ENCODE measurements around the gene PDCD4. TPM values are rescaled to one million over a fixed set of nuclear protein-coding genes. Genes with fewer than 3 reads are reported as not detected.

Gene PDCD4
- total RNA-seq, 1 donor, result 35.8 TPM

DNA sequence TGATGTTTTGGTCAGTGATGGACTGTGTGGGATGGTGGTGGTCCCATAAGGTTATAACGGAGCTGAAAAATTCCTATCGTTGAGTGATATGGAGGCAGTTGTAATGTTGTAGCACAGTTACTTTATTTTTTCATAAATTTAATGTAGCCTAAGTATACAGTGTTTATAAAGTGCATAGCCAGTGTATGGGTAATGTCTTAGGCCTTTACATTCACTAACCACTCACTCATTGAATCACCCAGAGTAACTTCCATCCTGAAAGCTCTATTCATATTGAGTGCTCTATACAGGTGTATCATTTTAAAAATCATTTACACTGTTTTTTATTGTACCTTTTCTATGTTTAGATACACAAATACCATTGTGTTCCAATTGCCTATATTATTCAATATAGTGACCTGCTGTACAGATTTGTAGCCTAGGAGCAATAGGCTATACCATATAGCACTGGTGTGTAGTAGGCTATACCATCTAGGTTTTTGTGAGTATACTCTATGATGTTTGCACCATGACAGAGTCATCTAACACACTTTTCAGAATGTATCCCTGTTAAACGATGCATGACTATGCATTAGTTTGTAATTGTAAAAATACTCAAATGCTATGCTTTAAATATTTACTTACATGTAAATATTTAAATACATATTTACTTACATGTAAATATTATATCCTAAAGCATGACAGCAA, 21.0 kb downstream of the PDCD4 start:
- H3K4me3 ChIP-seq (ENCODE audit: low read depth, low read length), result no peak overlapping the region
- no peak for DNase-seq (ENCODE audit: low read depth)
- TF ChIP-seq, protein P1, sequence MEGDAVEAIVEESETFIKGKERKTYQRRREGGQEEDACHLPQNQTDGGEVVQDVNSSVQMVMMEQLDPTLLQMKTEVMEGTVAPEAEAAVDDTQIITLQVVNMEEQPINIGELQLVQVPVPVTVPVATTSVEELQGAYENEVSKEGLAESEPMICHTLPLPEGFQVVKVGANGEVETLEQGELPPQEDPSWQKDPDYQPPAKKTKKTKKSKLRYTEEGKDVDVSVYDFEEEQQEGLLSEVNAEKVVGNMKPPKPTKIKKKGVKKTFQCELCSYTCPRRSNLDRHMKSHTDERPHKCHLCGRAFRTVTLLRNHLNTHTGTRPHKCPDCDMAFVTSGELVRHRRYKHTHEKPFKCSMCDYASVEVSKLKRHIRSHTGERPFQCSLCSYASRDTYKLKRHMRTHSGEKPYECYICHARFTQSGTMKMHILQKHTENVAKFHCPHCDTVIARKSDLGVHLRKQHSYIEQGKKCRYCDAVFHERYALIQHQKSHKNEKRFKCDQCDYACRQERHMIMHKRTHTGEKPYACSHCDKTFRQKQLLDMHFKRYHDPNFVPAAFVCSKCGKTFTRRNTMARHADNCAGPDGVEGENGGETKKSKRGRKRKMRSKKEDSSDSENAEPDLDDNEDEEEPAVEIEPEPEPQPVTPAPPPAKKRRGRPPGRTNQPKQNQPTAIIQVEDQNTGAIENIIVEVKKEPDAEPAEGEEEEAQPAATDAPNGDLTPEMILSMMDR (IDR thresholded peaks at IDR 0.05; ENCODE audit: insufficient read depth, low read depth, low read length), result no peak

DNA sequence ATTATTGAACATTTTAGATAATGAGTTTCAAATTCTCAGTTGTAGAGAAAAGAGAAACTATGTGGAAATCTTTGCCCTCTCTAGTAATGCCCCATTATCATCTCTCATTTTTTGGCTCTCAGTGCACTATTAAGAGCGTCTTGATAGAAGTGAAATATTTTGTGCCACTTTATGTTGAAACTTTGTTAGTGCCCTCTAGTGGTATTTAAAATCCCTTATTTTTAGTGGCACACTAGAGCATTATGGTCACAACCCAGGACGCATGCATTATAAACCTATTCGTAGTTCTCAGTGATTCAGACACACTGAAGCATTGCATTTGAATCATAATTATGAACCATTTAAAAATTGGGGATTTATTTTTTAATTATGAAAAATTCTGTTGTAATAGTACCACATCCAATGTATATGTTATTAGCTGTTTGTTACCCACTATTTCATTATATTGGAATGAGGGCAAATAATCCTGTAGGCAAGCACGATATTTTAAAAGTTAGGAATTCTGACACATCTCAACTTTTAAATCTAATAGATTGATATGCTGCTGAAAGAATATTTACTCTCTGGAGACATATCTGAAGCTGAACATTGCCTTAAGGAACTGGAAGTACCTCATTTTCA, 21.9 kb downstream of the PDCD4 start:
- no peak overlapping the region for H3K4me3 ChIP-seq (ENCODE audit: low read depth, low read length)
- peak; percentile 51 for DNase-seq (ENCODE audit: low read depth)
- TF ChIP-seq, protein P1 (IDR thresholded peaks at IDR 0.05; ENCODE audit: insufficient read depth, low read depth, low read length), result peak; percentile 47

DNA sequence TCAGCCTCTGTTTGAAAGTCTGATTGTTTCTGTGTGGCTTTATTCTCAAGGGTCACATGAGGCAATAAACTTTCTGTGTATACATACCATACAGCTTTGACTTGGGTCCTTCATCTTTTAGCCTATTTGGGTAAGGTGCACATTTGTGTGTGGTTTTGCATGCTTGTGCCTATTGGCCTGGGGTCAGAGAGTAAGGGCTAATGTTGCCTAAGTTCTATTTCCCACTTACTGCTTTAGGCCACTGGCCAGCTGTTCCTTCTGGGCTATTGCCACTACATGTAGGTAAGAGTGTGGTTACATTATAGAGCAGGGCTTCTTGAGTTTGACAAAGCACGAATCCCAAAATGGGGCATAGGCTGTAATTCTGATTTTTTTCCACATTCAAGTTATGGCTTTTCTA, 25.5 kb downstream of the PDCD4 start:
- no peak overlapping the region for H3K4me3 ChIP-seq (ENCODE audit: low read depth, low read length)
- peak; percentile 43 for DNase-seq (ENCODE audit: low read depth)
- TF ChIP-seq, protein P1 (IDR thresholded peaks at IDR 0.05; ENCODE audit: insufficient read depth, low read depth, low read length), result no peak

DNA sequence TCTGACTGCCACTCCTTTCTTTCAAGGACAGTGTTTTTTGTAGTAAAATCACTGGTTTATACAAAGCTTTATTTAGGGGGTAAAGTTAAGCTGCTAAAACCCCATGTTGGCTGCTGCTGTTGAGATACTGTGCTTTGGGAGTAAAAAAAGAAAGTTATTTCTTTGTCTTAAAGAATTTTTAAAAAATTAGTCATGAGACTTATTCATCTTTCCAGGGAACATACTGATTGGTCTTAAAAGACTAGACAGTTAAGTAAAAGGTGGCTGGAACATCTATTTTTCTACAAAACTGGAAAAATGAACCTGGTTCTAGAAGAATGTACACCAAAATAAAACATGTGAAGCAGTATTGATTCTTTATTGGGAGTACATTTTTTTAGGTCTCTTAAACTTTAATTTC, 26.7 kb downstream of the PDCD4 start:
- H3K4me3 ChIP-seq (ENCODE audit: low read depth, low read length), result no peak overlapping the region
- TF ChIP-seq, protein P1 (IDR thresholded peaks at IDR 0.05; ENCODE audit: insufficient read depth, low read depth, low read length), result no peak
- DNase-seq (ENCODE audit: low read depth), result no peak

DNA sequence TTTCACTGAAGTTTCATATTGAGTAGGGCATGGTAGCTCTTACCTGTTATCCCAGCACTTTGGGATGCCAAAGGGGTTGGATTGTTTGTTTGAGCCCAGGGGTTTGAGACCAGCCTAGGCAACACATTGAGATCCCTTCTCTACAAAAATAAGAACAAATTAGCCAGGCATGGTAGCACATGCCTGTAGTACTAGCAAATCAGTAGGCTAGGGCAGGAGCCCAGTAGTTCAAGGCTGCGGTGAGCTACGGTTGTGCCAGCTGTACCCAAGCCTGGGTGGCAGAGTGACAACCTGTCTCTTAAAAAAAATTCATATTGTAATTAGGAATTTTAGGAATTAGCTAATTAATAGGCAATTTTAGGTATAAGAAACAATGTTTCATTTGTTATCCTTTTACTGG, 29.3 kb downstream of the PDCD4 start:
- no peak overlapping the region for H3K4me3 ChIP-seq (ENCODE audit: low read depth, low read length)
- DNase-seq (ENCODE audit: low read depth), result no peak
- TF ChIP-seq, protein P1 (IDR thresholded peaks at IDR 0.05; ENCODE audit: insufficient read depth, low read depth, low read length), result no peak

DNA sequence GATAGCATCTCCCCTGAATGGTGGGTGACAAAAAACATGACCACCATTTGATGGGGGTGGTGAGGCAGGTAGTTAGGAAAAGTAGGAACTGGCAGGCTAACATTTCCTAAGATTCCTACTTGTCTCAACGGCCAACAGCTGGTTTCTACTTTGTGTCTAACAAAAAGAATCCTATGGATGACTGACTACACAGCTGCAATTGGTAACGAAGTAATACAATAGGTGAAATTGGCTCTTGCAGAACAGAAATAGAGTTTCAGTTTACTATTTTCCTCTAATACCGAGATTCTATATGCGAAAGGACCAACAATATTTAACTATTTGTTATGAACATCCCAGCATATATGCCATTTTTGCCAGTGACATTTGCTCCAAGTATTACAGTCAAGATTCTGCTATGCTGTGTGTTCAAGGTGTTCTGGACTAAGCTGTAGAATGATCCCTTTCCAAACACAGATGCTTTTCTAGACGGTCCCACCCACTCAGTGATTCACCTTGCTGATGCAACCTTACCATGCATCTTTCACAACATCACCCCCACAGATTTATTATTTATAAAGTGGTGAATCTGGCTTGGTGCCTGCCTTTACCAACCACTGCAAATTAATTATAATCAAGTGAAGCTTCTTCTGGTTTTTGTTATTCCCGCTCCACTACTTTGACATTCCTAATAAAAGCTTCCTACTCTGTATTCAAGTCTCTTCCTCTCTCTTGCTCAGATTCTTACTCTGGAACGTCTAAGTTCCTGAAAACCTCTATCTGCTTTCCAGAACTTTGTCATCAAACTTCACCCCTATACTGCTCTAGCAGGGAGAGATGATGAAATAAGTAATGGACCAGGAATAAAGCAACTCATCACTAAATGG, 30.5 kb downstream of the PDCD4 start:
- H3K4me3 ChIP-seq (ENCODE audit: low read depth, low read length), result no peak overlapping the region
- peak; percentile 75 for DNase-seq (ENCODE audit: low read depth)
- TF ChIP-seq, protein P1 (IDR thresholded peaks at IDR 0.05; ENCODE audit: insufficient read depth, low read depth, low read length), result no peak

All from fibroblast of villous mesenchyme (primary cell).